Measurements from ENCODE around the gene RET. TPM values are rescaled to one million over a fixed set of nuclear protein-coding genes. Genes with fewer than 3 reads are reported as not detected.
"Not testable (repeated sequence)": the region's sequence is repeated elsewhere in the genome, so short reads cannot be mapped to it uniquely, and the experiment has no call there.

The RET gene
- total RNA-seq, 1 experiment from 2014 or later: not detected

DNA sequence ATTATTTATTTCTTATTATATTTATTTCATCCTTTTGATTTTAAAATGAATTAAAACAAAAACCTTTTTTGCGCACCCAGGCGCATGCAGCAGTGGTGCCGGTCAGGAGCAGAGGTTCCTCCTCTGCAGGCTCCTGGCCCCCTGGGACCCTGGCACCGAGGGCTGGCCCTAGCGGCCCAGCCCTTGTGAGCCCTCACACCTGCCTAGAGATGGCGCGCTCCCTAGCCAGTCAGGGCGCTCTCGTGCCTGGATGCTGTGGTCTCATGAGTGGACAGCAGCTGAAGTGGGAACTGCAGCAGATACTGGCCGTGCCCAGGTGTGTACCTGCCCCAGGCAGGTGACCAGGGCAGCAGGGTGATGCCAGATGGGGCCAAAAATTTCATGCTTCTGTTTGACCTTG is 13.8 kb downstream of the RET start:
- Mint-ChIP-seq H3K4me1 (ENCODE audit: insufficient read depth, unreplicated experiment) (no peaks in the 10 kb centered on the region), H3K27me3 (ENCODE audit: insufficient read depth, unreplicated experiment) (no peaks in the 10 kb centered on the region), H3K4me3 (ENCODE audit: unreplicated experiment) (no peak overlapping the region), H3K9me3 (ENCODE audit: unreplicated experiment) (peaks cover 8% of the 10 kb centered on the region), H3K27ac (ENCODE audit: low read depth, unreplicated experiment) (no peak overlapping the region), H3K36me3 (ENCODE audit: insufficient read depth, unreplicated experiment) (peaks cover 5% of the 10 kb centered on the region)
- TF ChIP-seq, protein P1, sequence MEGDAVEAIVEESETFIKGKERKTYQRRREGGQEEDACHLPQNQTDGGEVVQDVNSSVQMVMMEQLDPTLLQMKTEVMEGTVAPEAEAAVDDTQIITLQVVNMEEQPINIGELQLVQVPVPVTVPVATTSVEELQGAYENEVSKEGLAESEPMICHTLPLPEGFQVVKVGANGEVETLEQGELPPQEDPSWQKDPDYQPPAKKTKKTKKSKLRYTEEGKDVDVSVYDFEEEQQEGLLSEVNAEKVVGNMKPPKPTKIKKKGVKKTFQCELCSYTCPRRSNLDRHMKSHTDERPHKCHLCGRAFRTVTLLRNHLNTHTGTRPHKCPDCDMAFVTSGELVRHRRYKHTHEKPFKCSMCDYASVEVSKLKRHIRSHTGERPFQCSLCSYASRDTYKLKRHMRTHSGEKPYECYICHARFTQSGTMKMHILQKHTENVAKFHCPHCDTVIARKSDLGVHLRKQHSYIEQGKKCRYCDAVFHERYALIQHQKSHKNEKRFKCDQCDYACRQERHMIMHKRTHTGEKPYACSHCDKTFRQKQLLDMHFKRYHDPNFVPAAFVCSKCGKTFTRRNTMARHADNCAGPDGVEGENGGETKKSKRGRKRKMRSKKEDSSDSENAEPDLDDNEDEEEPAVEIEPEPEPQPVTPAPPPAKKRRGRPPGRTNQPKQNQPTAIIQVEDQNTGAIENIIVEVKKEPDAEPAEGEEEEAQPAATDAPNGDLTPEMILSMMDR (IDR thresholded peaks at IDR 0.05; ENCODE audit: unreplicated experiment): no peak
- DNase-seq (ENCODE audit: unreplicated experiment): no peak
- CTCF ChIA-PET: no interaction called here
- POLR2A ChIA-PET: no interaction called here
- intact Hi-C loops (cut with micrococcal nuclease): no loop called here
- BruUV-seq (replicated peaks): no TSS peak

DNA sequence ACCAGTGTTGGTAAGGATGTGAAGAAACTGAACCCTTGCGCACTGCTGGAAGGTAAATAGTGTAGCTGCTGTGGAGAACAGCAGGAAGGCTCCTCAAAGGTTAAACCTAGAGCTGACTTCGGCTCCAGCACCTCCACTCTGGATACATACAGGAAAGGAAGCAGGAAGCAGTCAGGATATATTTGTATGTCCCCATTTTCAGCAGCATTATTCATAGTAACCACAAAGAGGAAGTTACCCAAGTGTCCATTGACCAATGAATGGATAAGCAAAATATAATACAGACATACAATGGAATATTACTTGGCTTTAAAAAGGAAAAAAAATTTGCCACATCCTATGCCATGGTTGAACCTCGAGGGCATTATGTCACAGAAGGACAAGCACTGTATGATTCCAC is 15.0 kb downstream of the RET start:
- Mint-ChIP-seq H3K27me3 (ENCODE audit: insufficient read depth, unreplicated experiment) (no peaks in the 10 kb centered on the region), H3K36me3 (ENCODE audit: insufficient read depth, unreplicated experiment) (peaks cover 5% of the 10 kb centered on the region), H3K4me3 (ENCODE audit: unreplicated experiment) (no peak overlapping the region), H3K4me1 (ENCODE audit: insufficient read depth, unreplicated experiment) (no peaks in the 10 kb centered on the region), H3K27ac (ENCODE audit: low read depth, unreplicated experiment) (no peak overlapping the region), H3K9me3 (ENCODE audit: unreplicated experiment) (peaks cover 8% of the 10 kb centered on the region)
- intact Hi-C loops (cut with micrococcal nuclease): no loop called here
- TF ChIP-seq, protein P1 (IDR thresholded peaks at IDR 0.05; ENCODE audit: unreplicated experiment): no peak
- no peak for DNase-seq (ENCODE audit: unreplicated experiment)
- POLR2A ChIA-PET: no interaction called here
- no TSS peak for BruUV-seq (replicated peaks)
- CTCF ChIA-PET: interaction anchor here (0.6 kb wide), 1 partner anchor 492 kb away, joined by 4 read pairs; no protein-coding TSS in a partner anchor

DNA sequence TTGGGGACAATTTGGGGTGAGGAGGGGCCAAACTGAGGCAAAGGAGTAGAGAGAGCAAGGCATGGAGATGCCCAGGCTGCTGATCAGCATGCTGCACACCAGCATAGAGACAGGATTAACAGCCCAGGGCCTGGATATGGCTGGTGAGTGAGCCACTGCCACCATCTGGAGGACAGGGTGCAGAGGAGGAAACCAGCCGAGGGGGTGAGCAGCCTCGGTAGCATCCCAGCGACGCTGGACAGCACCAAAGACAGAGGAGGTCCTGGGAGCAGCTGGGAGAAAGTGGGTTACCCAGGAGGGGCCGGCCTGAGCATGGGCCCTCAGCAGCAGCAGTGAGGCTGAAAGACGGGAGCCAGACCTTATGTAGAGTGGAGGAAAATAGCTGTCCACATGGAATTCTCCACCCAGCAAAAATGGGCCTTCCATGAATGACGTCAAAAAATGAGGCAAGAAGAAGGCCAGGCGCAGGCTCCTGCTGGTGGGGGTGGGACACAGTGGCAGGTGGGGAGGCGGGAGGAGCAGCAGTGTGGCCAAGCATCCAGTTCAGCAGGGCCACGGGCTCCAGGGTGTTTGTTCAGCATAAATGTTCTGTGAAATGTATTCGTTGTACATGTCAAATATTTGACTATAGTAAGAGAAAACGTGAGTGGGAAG is 16.7 kb downstream of the RET start:
- H3K9me3 Mint-ChIP-seq (ENCODE audit: unreplicated experiment): no peaks in the 10 kb centered on the region

DNA sequence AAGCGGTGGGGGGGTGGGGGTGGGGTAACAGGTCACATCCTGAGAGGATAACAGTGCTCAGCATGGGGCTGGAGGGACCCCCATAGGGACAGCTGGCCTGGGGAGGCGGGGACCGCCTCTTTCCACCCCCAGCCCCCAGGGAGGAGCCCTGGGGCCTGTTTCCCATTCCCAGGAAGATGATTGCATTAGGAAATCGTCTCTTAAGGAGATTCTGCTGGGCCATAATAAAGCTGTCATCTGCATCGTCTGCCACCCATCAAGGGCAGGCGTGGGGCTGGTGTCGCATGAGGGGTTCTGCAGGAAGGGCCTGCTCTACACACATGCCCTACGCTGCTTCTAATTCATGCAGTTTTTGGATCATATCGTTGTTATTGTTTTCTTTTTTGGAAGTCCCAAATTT is 17.2 kb downstream of the RET start:
- DNase-seq (ENCODE audit: unreplicated experiment): no peak
- H3K27ac Mint-ChIP-seq (ENCODE audit: low read depth, unreplicated experiment): no peak overlapping the region
- H3K4me3 Mint-ChIP-seq (ENCODE audit: unreplicated experiment): no peak overlapping the region
- H3K9me3 Mint-ChIP-seq (ENCODE audit: unreplicated experiment): no peaks in the 10 kb centered on the region
- ChIA-PET POLR2A (no interaction called here), CTCF (interaction anchor here (0.6 to 2.2 kb wide), 5 partner anchors 9 to 667 kb away, joined by 3 to 14 read pairs (median 4); no protein-coding TSS in a partner anchor)
- BruUV-seq (replicated peaks): no TSS peak
- no peaks in the 10 kb centered on the region for H3K27me3 Mint-ChIP-seq (ENCODE audit: insufficient read depth, unreplicated experiment)
- TF ChIP-seq, protein P1 (IDR thresholded peaks at IDR 0.05; ENCODE audit: unreplicated experiment): no peak
- H3K36me3 Mint-ChIP-seq (ENCODE audit: insufficient read depth, unreplicated experiment): no peaks in the 10 kb centered on the region
- H3K4me1 Mint-ChIP-seq (ENCODE audit: insufficient read depth, unreplicated experiment): no peaks in the 10 kb centered on the region
- intact Hi-C loops (cut with micrococcal nuclease): no loop called here

More for the DNA sequence above, 16.7 kb downstream of the RET start:
- no TSS peak for BruUV-seq (replicated peaks)
- DNase-seq (ENCODE audit: unreplicated experiment): no peak
- TF ChIP-seq, protein P1 (IDR thresholded peaks at IDR 0.05; ENCODE audit: unreplicated experiment): no peak
- intact Hi-C loops (cut with micrococcal nuclease): no loop called here
- Mint-ChIP-seq H3K27ac (ENCODE audit: low read depth, unreplicated experiment) (no peak overlapping the region), H3K4me3 (ENCODE audit: unreplicated experiment) (no peak overlapping the region), H3K4me1 (ENCODE audit: insufficient read depth, unreplicated experiment) (no peaks in the 10 kb centered on the region), H3K36me3 (ENCODE audit: insufficient read depth, unreplicated experiment) (peaks cover under 1% of the 10 kb centered on the region), H3K27me3 (ENCODE audit: insufficient read depth, unreplicated experiment) (no peaks in the 10 kb centered on the region)
- ChIA-PET CTCF (interaction anchor here (0.5 to 2.2 kb wide), 6 partner anchors 9 to 228 kb away, joined by 3 to 14 read pairs (median 4); no protein-coding TSS in a partner anchor), POLR2A (no interaction called here)

DNA sequence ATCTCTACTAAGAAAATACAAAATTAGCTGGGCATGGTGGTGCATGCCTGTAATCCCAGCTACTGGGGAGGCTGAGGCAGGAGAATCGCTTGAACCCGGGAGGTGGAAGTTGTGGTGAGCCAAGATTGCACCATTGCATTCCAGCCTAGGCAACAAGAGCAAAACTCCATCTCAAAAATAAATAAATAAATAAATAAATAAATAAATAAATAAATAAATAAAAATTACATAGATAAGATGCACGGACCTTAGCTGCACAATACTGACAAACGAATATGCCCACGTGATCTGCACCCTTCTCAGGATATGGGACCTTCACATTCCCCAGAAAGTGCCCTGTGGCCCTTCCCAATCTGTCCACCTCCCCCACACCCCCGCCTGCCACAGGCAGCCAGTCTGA is 22.5 kb downstream of the RET start:
- BruUV-seq (replicated peaks); H3K27ac Mint-ChIP-seq (ENCODE audit: low read depth, unreplicated experiment); H3K9me3 Mint-ChIP-seq (ENCODE audit: unreplicated experiment); DNase-seq (ENCODE audit: unreplicated experiment); intact Hi-C loops (cut with micrococcal nuclease); H3K4me3 Mint-ChIP-seq (ENCODE audit: unreplicated experiment); H3K27me3 Mint-ChIP-seq (ENCODE audit: insufficient read depth, unreplicated experiment); H3K4me1 Mint-ChIP-seq (ENCODE audit: insufficient read depth, unreplicated experiment); H3K36me3 Mint-ChIP-seq (ENCODE audit: insufficient read depth, unreplicated experiment); POLR2A ChIA-PET: not testable (repeated sequence)
- CTCF ChIA-PET: interaction anchor here (0.7 kb wide), 1 partner anchor 314 kb away, joined by 3 read pairs; no protein-coding TSS in a partner anchor
